Mesendoderm (in vitro differentiated cells): Measurements from ENCODE around the gene PALD1.
A peak's percentile ranks its signal among the peaks of the same experiment; 100 is the strongest.

ENCODE experiments used
- DNase-seq: peaks from one replicate; pipeline ENCODE4 v3.0.0; 2013
- H2AK5ac ChIP-seq: 2 replicates; pipeline ENCODE4 v1.6.1; 2013; ENCODE audit warnings: low read length, inconsistent platforms
- H2BK120ac ChIP-seq: 2 replicates; pipeline ENCODE4 v1.6.1; 2013; ENCODE audit warnings: low read depth, mild to moderate bottlenecking, low read length, moderate library complexity, mixed read lengths
- H2BK15ac ChIP-seq: replicated peaks from 2 replicates; pipeline ENCODE4 v1.6.1; 2013; ENCODE audit warnings: low read depth, mild to moderate bottlenecking, moderate library complexity
- H2BK5ac ChIP-seq: 2 replicates; pipeline ENCODE4 v1.6.1; 2013; ENCODE audit warnings: low read length, inconsistent platforms
- H3K18ac ChIP-seq: 2 replicates; pipeline ENCODE4 v1.6.1; 2013; ENCODE audit warnings: mild to moderate bottlenecking, low read length, mixed read lengths
- H3K23ac ChIP-seq: one replicate; pipeline ENCODE4 v1.6.1; 2013; ENCODE audit warnings: low read length
- H3K27ac ChIP-seq: 2 replicates; pipeline ENCODE4 v1.5.1; 2013; ENCODE audit warnings: low read depth, mild to moderate bottlenecking, inconsistent platforms, low read length, moderate library complexity
- H3K27me3 ChIP-seq: 2 replicates; pipeline ENCODE4 v1.6.1; 2013; ENCODE audit warnings: low read length, control low read depth, mild to moderate bottlenecking, inconsistent platforms; ENCODE audit not compliant: insufficient read depth, poor library complexity
- H3K36me3 ChIP-seq: 2 replicates; pipeline ENCODE4 v1.6.1; 2013; ENCODE audit warnings: low read length, inconsistent platforms; ENCODE audit not compliant: control insufficient read depth, insufficient read depth
- H3K4ac ChIP-seq: one replicate; pipeline ENCODE4 v1.6.1; 2013; ENCODE audit warnings: low read depth, mild to moderate bottlenecking, low read length, moderate library complexity
- H3K4me1 ChIP-seq: 2 replicates; pipeline ENCODE4 v1.6.1; 2013; ENCODE audit warnings: low read depth, low read length, inconsistent platforms; ENCODE audit not compliant: control insufficient read depth
- H3K4me2 ChIP-seq: 2 replicates; pipeline ENCODE4 v1.6.1; 2013; ENCODE audit warnings: low read length
- H3K4me3 ChIP-seq: 2 replicates; pipeline ENCODE4 v1.5.1; 2013; ENCODE audit warnings: mild to moderate bottlenecking, low read length
- H3K56ac ChIP-seq: one replicate; pipeline ENCODE4 v1.6.1; 2013; ENCODE audit warnings: low read length
- H3K79me1 ChIP-seq: 2 replicates; pipeline ENCODE4 v1.6.1; 2013; ENCODE audit warnings: low read length, inconsistent platforms
- H3K79me2 ChIP-seq: 2 replicates; pipeline ENCODE4 v1.6.1; 2013; ENCODE audit warnings: mild to moderate bottlenecking, low read length; ENCODE audit not compliant: control insufficient read depth, insufficient read depth
- H3K9ac ChIP-seq: 2 replicates; pipeline ENCODE4 v1.6.1; 2013; ENCODE audit warnings: low read length, inconsistent platforms
- H4K5ac ChIP-seq: one replicate; pipeline ENCODE4 v1.6.1; 2013; ENCODE audit warnings: low read length
- H4K8ac ChIP-seq: one replicate; pipeline ENCODE4 v1.6.1; 2013; ENCODE audit warnings: low read depth, mild to moderate bottlenecking, control low read depth, low read length, moderate library complexity
- WGBS: extraction: QIAGEN DNeasy Blood & Tissue Kit; methylation state at CpG from one replicate; pipeline ENCODE4 v1.1.7; 2013; ENCODE audit warnings: low lambda C conversion rate, missing lambda C conversion rate; ENCODE audit not compliant: insufficient coverage; ENCODE audit errors: extremely low coverage; 5-methylcytosine and 5-hydroxymethylcytosine counted together

The PALD1 gene

DNA sequence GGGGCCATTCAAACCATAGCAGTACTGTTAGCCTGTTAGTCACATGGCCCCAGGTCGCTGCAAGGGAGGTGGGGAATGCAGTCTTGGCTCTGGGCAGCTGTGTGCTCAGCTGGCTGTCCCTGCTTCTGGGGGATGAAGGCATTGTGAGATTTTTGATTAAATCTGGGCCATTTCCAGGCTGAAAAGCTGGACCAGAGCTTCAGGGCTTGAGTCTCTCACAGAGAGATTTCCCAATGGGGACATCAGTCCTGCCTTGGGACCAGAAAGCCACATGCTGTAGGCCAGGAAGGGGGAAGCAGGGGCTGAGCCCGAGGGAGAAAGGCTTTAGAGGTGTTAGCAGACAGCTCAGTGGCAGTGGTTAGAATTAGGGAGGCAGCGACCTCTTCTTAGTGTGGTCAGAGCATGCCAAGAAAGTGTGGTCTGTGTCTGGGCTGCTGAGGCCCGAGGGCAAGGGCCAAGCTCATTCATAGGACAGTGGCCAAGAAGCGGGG is 33.6 kb downstream of the PALD1 start:
- Histone ChIP-seq H3K4me2 (no peak overlapping the region), H3K79me2 (no peaks in the 10 kb centered on the region), H3K4me1 (peaks cover 7% of the 10 kb centered on the region), H3K79me1 (peaks cover 9% of the 10 kb centered on the region), H3K27me3 (no peaks in the 10 kb centered on the region), H3K56ac (peak overlapping the region; percentile 59), H2AK5ac (no peak overlapping the region), H3K9ac (peak overlapping the region; percentile 31), H3K36me3 (no peaks in the 10 kb centered on the region), H4K5ac (no peak overlapping the region), H3K4me3 (no peak overlapping the region), H3K27ac (peak overlapping the region; percentile 24), H3K18ac (no peak overlapping the region), H2BK5ac (no peak overlapping the region), H2BK15ac (no peak overlapping the region), H2BK120ac (no peak overlapping the region), H3K23ac (no peak overlapping the region), H4K8ac (no peak overlapping the region), H3K4ac (no peak overlapping the region)
- peak; percentile 53 for DNase-seq
- no CpG with 5 or more reads among the region's 5 CpGs for WGBS

DNA sequence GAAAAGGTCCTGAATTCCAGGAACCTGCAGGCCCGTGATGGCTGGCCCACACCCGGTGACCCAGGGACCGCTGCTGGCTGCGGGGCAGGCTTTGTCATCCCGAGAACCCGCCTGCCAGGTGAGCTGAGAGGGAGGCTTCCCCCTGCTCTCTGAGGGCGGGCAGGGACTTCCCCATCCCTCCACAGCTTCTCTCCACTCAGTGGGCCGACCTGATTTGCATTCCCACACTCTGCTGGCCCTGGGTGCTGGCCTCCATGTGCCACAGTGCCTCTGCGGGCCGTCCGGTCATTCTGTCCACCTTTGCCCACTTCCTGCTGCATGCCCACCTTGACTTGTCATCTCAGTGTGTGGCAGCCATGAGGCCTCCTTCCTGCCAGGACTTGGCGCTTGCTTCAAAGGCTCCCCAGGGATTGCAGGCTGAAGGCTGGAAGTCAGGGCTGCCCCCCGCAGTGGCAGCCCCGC is 35.3 kb downstream of the PALD1 start:
- Histone ChIP-seq H3K4me2 (no peak overlapping the region), H2AK5ac (no peak overlapping the region), H3K18ac (no peak overlapping the region), H3K4me3 (no peak overlapping the region), H3K23ac (no peak overlapping the region), H3K27me3 (no peaks in the 10 kb centered on the region), H3K79me2 (no peaks in the 10 kb centered on the region), H3K9ac (no peak overlapping the region), H2BK15ac (no peak overlapping the region), H3K36me3 (no peaks in the 10 kb centered on the region), H4K8ac (no peak overlapping the region), H2BK5ac (no peak overlapping the region), H3K56ac (peak overlapping the region; percentile 17), H3K27ac (no peak overlapping the region), H3K4ac (no peak overlapping the region), H4K5ac (no peak overlapping the region), H3K79me1 (peaks cover 7% of the 10 kb centered on the region), H2BK120ac (no peak overlapping the region), H3K4me1 (peaks cover 7% of the 10 kb centered on the region)
- WGBS: no CpG with 5 or more reads among the region's 14 CpGs
- DNase-seq: no peak

DNA sequence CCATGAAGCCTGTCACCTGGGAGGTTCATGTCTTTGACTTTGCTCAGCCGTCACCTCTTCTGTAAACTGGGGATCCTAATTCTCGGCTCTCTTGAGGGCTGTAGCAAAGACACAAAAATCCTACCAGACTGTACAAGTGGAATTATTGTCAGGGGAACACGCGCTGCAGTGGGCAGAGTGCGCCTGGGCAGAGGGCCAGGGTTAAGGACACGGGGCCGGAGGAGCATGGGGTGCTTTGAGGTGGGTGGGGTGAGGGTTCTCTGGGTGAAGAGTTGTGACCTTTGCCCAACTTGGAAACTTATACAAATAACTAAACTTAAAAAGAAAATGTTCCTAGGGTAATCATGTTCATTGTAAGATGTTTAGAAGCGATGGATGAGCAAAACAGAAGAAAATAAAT is 36.0 kb downstream of the PALD1 start:
- Histone ChIP-seq H3K23ac (no peak overlapping the region), H3K56ac (no peak overlapping the region), H3K4me2 (no peak overlapping the region), H3K18ac (no peak overlapping the region), H3K36me3 (no peaks in the 10 kb centered on the region), H2BK5ac (no peak overlapping the region), H3K4me1 (peaks cover 7% of the 10 kb centered on the region), H3K9ac (no peak overlapping the region), H2BK15ac (no peak overlapping the region), H4K5ac (no peak overlapping the region), H4K8ac (no peak overlapping the region), H3K79me1 (peaks cover 3% of the 10 kb centered on the region), H2AK5ac (no peak overlapping the region), H3K79me2 (no peaks in the 10 kb centered on the region), H2BK120ac (no peak overlapping the region), H3K27ac (no peak overlapping the region), H3K4me3 (no peak overlapping the region), H3K4ac (no peak overlapping the region), H3K27me3 (no peaks in the 10 kb centered on the region)
- DNase-seq: no peak
- no CpG with 5 or more reads among the region's 8 CpGs for WGBS

DNA sequence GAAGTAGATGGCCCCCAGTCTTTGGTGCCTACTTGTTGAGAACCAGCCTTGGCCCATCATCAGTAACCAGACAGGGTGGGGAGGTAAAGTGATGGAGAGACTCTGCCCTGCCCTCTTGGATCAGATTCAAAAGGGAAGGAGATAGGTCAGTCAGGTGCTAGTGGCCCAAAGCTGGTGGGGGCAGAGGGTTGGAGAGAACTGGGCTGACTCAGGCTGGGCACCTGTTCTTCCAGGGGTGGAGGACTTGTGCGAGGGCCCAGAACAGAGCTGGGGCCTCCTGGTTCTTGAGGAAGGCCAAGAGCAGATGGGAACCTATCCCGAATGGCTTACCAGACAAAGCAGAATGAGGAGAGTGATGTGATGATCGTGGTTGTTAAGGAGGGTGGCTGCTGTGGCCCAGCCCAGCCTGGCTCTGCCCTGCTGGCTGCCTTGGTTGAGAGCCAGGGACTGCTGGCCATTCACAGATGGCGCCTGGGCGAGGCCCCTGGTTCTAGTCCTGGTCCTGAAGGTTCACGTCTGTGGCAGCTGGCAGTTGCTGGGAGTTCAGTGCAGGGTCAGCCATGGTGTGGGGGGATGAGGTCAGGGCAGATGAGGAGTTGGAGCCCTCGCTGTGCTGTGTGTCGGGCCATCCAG is 36.6 kb downstream of the PALD1 start:
- H2BK5ac ChIP-seq: no peak overlapping the region
- peaks cover 3% of the 10 kb centered on the region for H3K79me1 ChIP-seq
- no peak overlapping the region for H2BK15ac ChIP-seq
- no peak for DNase-seq
- H3K4me1 ChIP-seq: peaks cover 6% of the 10 kb centered on the region
- no peaks in the 10 kb centered on the region for H3K79me2 ChIP-seq
- H3K4me2 ChIP-seq: no peak overlapping the region
- no peak overlapping the region for H4K5ac ChIP-seq
- H3K27ac ChIP-seq: no peak overlapping the region
- no peak overlapping the region for H3K18ac ChIP-seq
- no peak overlapping the region for H3K4ac ChIP-seq
- no peak overlapping the region for H3K56ac ChIP-seq
- no peak overlapping the region for H3K9ac ChIP-seq
- no peak overlapping the region for H4K8ac ChIP-seq
- H3K36me3 ChIP-seq: no peaks in the 10 kb centered on the region
- no CpG with 5 or more reads among the region's 8 CpGs for WGBS
- no peak overlapping the region for H3K4me3 ChIP-seq
- H2BK120ac ChIP-seq: no peak overlapping the region
- H3K23ac ChIP-seq: no peak overlapping the region
- no peak overlapping the region for H2AK5ac ChIP-seq
- no peaks in the 10 kb centered on the region for H3K27me3 ChIP-seq

DNA sequence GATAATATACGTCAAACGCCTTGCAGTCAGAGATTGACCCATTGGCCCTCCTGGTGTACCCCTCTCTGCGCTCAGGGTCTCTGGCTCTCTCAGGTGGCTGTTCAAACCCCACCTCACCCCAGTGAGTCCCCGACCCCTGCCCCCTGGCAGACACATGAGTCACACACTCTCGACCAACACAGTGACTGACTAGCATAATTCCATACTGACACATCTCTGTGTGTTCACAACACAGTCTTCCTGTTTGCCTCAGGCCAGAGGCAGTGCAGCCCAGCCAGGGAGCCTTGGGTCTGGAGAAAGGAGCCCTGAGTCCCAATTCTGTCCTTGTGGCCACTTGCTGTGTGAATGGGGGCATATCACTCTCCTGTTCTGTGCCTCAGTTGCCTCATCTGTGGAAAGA is 40.1 kb downstream of the PALD1 start:
- Histone ChIP-seq H3K27me3 (no peaks in the 10 kb centered on the region), H2BK120ac (no peak overlapping the region), H3K4me1 (peaks cover 2% of the 10 kb centered on the region), H3K18ac (no peak overlapping the region), H3K23ac (no peak overlapping the region), H3K79me2 (no peaks in the 10 kb centered on the region), H3K4me3 (no peak overlapping the region), H4K8ac (no peak overlapping the region), H3K27ac (no peak overlapping the region), H2BK15ac (no peak overlapping the region), H3K56ac (no peak overlapping the region), H2AK5ac (no peak overlapping the region), H2BK5ac (no peak overlapping the region), H3K79me1 (peaks cover 2% of the 10 kb centered on the region), H3K9ac (no peak overlapping the region), H3K4me2 (no peak overlapping the region), H4K5ac (no peak overlapping the region), H3K4ac (no peak overlapping the region), H3K36me3 (no peaks in the 10 kb centered on the region)
- no peak for DNase-seq
- no CpG with 5 or more reads among the region's 5 CpGs for WGBS

DNA sequence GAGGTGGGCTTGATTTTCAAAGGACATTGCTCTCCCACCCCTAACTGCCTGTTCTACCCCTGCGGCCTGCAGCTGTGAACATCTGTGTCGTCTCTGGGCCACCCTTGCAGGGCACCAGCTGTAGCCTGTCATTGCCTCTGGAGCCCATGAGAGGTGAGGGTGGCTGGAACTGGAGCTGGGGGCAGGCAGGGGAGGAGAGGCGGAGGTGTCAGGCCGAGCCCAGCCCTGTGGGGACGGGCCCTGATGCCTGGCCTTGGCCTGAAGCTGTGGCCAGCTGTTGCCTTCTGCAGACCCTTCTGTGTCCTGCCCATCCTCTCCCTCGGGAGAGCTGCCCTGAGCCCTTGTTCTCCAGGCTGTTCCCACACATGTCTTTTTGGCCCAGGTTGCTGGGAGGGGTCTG is 44.5 kb downstream of the PALD1 start:
- Histone ChIP-seq H3K18ac (no peak overlapping the region), H2AK5ac (no peak overlapping the region), H3K4me2 (no peak overlapping the region), H3K36me3 (no peaks in the 10 kb centered on the region), H2BK15ac (no peak overlapping the region), H3K27me3 (no peaks in the 10 kb centered on the region), H2BK120ac (no peak overlapping the region), H3K79me2 (no peaks in the 10 kb centered on the region), H4K8ac (no peak overlapping the region), H3K4me3 (no peak overlapping the region), H2BK5ac (no peak overlapping the region), H3K79me1 (peaks cover 2% of the 10 kb centered on the region), H4K5ac (no peak overlapping the region), H3K4ac (no peak overlapping the region), H3K27ac (no peak overlapping the region), H3K23ac (no peak overlapping the region), H3K56ac (peak overlapping the region; percentile 19), H3K4me1 (no peaks in the 10 kb centered on the region), H3K9ac (no peak overlapping the region)
- no peak for DNase-seq
- WGBS: no CpG with 5 or more reads among the region's 6 CpGs
